ENCODE results near the gene CDKAL1. TPM values are rescaled to one million over a fixed set of nuclear protein-coding genes. Genes with fewer than 3 reads are reported as not detected.

Gene CDKAL1
- total and polyA plus RNA-seq, 2 donors (not counting 3 experiments of a cell fraction or from before 2014, with no cell fraction given), result 6.1 to 20.5 TPM

GRCh38 chr6:20931093-20931492, 396.8 kb downstream of the CDKAL1 start:
- Histone ChIP-seq H3K36me3 (ENCODE audit: control insufficient read depth in 2 of 2, extremely low read depth in 1 of 2, insufficient read depth in 2 of 2, low read length in 2 of 2) (no peaks in the 10 kb centered on the region), H3K4me1 (ENCODE audit: control insufficient read depth, extremely low read depth, insufficient read depth, low read length) (no peaks in the 10 kb centered on the region), H4K20me1 (replicated peaks; ENCODE audit: control insufficient read depth, extremely low read depth, insufficient read depth, low read length) (no peaks in the 10 kb centered on the region), H3K9me1 (replicated peaks; ENCODE audit: control insufficient read depth, extremely low read depth, insufficient read depth, low read length) (no peaks in the 10 kb centered on the region), H2AFZ (ENCODE audit: low read depth, low read length) (no peak overlapping the region), H3K79me2 (ENCODE audit: control insufficient read depth, insufficient read depth, low read length) (no peaks in the 10 kb centered on the region), H3K4me3 (replicated peaks in 1 of 3; ENCODE audit: insufficient read depth in 1 of 3, low read depth in 1 of 3, low read length in 3 of 3) (no peak overlapping the region), H3K9me3 (replicated peaks; ENCODE audit: control insufficient read depth, insufficient read depth, low read length) (no peaks in the 10 kb centered on the region), H3K27ac (ENCODE audit: insufficient read depth, low read depth, low read length) (no peak overlapping the region), H3K27me3 (ENCODE audit: control insufficient read depth in 2 of 2, insufficient read depth in 2 of 2, low read length in 2 of 2) (no peaks in the 10 kb centered on the region), H3K4me2 (ENCODE audit: insufficient read depth, low read length) (no peak overlapping the region), H3K9ac (replicated peaks; ENCODE audit: extremely low read depth, insufficient read depth, low read length) (no peak overlapping the region)
- DNase-seq (ENCODE audit: low read depth, low spot score) (no peak), FAIRE-seq (no peak)
- TF ChIP-seq POLR2A (IDR thresholded peaks at IDR 0.05; ENCODE audit: low read depth, low read length) (no peak), CTCF (IDR thresholded peaks at IDR 0.05; ENCODE audit: extremely low read depth in 1 of 2, insufficient read depth in 1 of 2, low read depth in 1 of 2, low read length in 2 of 2) (no peak), FOS (IDR thresholded peaks at IDR 0.05; ENCODE audit: borderline replicate concordance, insufficient read depth, low read length) (no peak), GATA2 (IDR thresholded peaks at IDR 0.05; ENCODE audit: insufficient read depth, insufficient read length, low read depth, low read length) (no peak), MAX (IDR thresholded peaks at IDR 0.05; ENCODE audit: insufficient read depth, insufficient read length) (no peak)
- dilution Hi-C loops (cut with MboI; ENCODE audit: extremely low pct_ligation_motif_present, low sequenced_read_pairs), result no loop called here
- ChIA-PET POLR2A (no interaction called here), CTCF (no interaction called here)
- no TSS peak for BruUV-seq (replicated peaks)
- intact Hi-C loops (cut with micrococcal nuclease), result no loop called here

GRCh38 chr6:20931772-20932171, 397.5 kb downstream of the CDKAL1 start:
- Histone ChIP-seq H2AFZ (ENCODE audit: low read depth, low read length) (no peak overlapping the region), H3K27me3 (ENCODE audit: control insufficient read depth in 2 of 2, insufficient read depth in 2 of 2, low read length in 2 of 2) (no peaks in the 10 kb centered on the region), H3K27ac (ENCODE audit: insufficient read depth, low read depth, low read length) (no peak overlapping the region), H3K4me3 (replicated peaks in 1 of 3; ENCODE audit: insufficient read depth in 1 of 3, low read depth in 1 of 3, low read length in 3 of 3) (no peak overlapping the region), H3K4me2 (ENCODE audit: insufficient read depth, low read length) (no peak overlapping the region), H3K36me3 (ENCODE audit: control insufficient read depth in 2 of 2, extremely low read depth in 1 of 2, insufficient read depth in 2 of 2, low read length in 2 of 2) (no peaks in the 10 kb centered on the region), H4K20me1 (replicated peaks; ENCODE audit: control insufficient read depth, extremely low read depth, insufficient read depth, low read length) (no peaks in the 10 kb centered on the region), H3K9ac (replicated peaks; ENCODE audit: extremely low read depth, insufficient read depth, low read length) (no peak overlapping the region), H3K9me3 (replicated peaks; ENCODE audit: control insufficient read depth, insufficient read depth, low read length) (no peaks in the 10 kb centered on the region), H3K79me2 (ENCODE audit: control insufficient read depth, insufficient read depth, low read length) (no peaks in the 10 kb centered on the region), H3K4me1 (ENCODE audit: control insufficient read depth, extremely low read depth, insufficient read depth, low read length) (no peaks in the 10 kb centered on the region), H3K9me1 (replicated peaks; ENCODE audit: control insufficient read depth, extremely low read depth, insufficient read depth, low read length) (no peaks in the 10 kb centered on the region)
- DNase-seq (ENCODE audit: low read depth, low spot score) (no peak), FAIRE-seq (no peak)
- dilution Hi-C loops (cut with MboI; ENCODE audit: extremely low pct_ligation_motif_present, low sequenced_read_pairs) (no loop called here), intact Hi-C loops (cut with micrococcal nuclease) (no loop called here)
- ChIA-PET CTCF (no interaction called here), POLR2A (no interaction called here)
- no TSS peak for BruUV-seq (replicated peaks)
- TF ChIP-seq MYC (IDR thresholded peaks at IDR 0.05; ENCODE audit: low read depth, low read length), result no peak
- no peak for TF ChIP-seq EZH2 (IDR thresholded peaks at IDR 0.05; ENCODE audit: borderline replicate concordance, low read depth, low read length, severe bottlenecking)
- TF ChIP-seq CTCF (IDR thresholded peaks at IDR 0.05; ENCODE audit: extremely low read depth in 1 of 2, insufficient read depth in 1 of 2, low read depth in 1 of 2, low read length in 2 of 2), result no peak
- TF ChIP-seq POLR2AphosphoS5 (IDR thresholded peaks at IDR 0.05; ENCODE audit: insufficient read depth, low read depth, low read length), result no peak
- no peak for TF ChIP-seq FOS (IDR thresholded peaks at IDR 0.05; ENCODE audit: borderline replicate concordance, insufficient read depth, low read length)
- no peak for TF ChIP-seq GATA2 (IDR thresholded peaks at IDR 0.05; ENCODE audit: insufficient read depth, insufficient read length, low read depth, low read length)
- TF ChIP-seq JUN (IDR thresholded peaks at IDR 0.05; ENCODE audit: borderline replicate concordance, insufficient read depth, insufficient read length, low read depth), result no peak
- TF ChIP-seq MAX (IDR thresholded peaks at IDR 0.05; ENCODE audit: insufficient read depth, insufficient read length), result no peak
- TF ChIP-seq POLR2A (IDR thresholded peaks at IDR 0.05; ENCODE audit: low read depth, low read length), result no peak
